Suppressor macrophage treated with lipopolysaccharide for 1 hour (primary cell): ENCODE results near the gene ATP6AP1.
A peak's percentile ranks its signal among the peaks of the same experiment; 100 is the strongest.

ENCODE experiments used
- DNase-seq, 3 donors: peaks; one replicate each; pipeline ENCODE4 v3.0.0-alpha.2; 2020 to 2022

Gene ATP6AP1

DNA sequence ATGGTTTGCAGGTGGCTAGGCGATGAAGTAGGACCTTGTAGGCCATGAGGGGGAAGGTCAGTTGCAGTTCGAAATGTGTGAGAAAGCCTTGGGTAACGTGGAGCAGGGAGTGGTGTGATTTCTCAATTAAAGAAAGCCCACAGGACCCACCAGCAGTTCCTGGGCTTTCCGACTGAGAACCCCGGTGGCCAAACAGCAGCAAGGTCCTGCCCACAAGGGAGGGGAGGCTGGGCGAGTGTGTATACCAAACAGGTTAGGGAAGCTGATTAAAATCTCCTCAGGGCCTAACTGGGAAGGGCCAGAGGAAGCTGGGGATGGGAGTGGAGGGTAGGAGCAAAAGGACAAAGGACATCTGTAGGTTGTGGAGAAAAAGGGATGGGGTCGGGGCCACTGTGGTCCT lies 2.4 kb downstream of the ATP6AP1 start:
- DNase-seq = peak; percentile 85 to 88 (median 87)

DNA sequence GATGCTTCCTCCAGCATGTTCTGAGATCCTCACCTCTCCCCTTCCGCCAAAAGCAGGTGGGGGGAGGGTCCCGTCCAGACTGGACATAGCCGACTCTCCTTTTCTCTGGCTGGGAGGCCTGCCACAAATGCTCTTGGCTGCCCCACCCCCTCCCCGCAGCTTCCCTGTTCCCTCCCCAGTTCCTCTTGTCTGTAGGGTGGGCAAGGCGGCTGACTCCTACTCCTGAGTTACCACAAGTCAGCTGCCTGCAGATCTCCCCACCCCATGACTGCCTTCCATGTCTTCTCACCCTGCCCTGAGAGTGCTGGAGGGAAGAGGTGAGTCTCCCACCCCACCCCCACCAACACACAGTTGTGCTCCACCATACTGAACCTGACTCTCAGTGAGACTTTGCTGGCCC lies 2.9 kb downstream of the ATP6AP1 start:
- DNase-seq = peak; percentile 68 to 80 (median 69)

DNA sequence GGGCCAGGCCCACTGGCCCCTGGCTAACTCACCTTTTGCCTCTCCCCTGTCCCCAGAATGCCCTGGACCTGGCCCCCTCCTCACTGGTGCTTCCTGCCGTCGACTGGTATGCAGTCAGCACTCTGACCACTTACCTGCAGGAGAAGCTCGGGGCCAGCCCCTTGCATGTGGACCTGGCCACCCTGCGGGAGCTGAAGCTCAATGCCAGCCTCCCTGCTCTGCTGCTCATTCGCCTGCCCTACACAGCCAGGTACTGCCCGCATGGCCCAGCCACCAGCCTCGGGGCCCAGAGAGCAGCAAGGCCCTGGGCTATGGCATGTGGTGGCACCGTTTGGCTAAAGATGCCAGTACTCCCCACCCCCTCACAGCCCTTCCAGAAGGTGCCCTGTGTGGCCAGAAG lies 3.7 kb downstream of the ATP6AP1 start:
- DNase-seq = no peak

DNA sequence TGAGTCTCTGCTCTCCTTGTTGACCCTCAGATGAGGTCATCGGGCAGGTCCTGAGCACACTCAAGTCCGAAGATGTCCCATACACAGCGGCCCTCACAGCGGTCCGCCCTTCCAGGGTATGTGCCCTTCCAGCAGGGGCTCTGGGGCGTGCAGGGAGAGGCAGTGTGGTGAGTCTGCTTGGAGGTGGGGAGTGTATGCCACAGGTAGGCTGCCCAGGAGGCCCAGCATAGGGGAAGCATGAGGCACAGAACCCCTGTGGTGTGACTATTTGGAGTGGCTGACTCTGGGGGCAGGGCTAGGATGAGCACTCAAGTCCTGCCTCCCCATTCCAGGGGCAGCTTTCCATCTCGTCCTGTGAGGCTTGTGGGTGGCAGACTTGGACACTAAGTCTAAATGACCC lies 5.1 kb downstream of the ATP6AP1 start:
- no peak for DNase-seq

DNA sequence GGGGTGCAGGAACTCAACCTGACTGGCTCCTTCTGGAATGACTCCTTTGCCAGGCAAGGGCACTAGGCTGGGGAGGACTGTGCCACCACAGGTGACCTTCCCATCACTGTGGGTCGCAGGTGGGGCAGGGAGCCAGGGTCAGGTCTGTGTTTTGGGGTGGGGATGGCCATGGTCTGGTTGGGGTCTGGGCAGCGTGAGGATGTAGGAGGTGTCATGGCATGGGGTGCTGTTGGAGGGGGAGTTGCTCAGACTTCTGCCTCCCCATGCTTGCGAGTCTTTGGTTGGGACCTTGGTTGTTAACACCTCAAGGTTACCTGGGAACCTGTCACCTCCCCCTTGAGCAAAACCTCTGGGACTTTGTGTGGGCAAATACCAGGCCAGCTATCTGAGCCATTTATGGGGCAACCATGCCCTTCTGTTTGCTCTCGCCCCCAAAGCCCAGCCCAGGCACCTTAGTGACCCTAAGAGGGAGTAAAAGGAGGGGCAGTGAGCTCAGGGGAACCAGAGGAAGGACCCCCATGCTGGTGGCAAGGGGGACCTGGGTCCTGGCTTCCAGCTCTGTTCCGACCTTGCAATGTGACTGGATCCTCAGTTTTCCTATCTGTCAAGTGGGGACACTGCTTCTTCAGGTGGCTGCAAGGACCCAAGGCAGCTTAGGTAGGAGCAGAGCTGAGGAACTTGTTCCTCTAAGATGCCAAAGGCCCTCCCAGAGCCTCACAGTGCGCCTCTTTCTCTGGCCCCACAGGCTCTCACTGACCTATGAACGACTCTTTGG lies 6.1 kb downstream of the ATP6AP1 start:
- no peak for DNase-seq

DNA sequence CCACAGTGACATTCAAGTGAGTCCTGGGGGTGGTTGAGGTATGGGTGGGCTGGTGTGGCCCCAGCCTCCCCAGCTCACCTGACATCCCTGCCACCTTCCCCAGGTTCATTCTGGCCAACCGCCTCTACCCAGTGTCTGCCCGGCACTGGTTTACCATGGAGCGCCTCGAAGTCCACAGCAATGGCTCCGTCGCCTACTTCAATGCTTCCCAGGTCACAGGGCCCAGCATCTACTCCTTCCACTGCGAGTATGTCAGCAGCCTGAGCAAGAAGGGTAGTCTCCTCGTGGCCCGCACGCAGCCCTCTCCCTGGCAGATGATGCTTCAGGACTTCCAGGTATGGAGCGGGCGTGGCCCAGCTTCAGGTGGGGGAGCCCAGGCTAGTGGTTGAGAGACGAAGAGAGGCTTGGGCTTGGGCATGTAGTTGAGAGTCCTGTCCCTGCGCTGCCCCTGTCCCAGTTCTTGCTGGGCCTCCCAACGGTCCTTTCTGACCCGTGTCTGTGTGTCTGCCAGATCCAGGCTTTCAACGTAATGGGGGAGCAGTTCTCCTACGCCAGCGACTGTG lies 6.8 kb downstream of the ATP6AP1 start:
- no peak for DNase-seq

DNA sequence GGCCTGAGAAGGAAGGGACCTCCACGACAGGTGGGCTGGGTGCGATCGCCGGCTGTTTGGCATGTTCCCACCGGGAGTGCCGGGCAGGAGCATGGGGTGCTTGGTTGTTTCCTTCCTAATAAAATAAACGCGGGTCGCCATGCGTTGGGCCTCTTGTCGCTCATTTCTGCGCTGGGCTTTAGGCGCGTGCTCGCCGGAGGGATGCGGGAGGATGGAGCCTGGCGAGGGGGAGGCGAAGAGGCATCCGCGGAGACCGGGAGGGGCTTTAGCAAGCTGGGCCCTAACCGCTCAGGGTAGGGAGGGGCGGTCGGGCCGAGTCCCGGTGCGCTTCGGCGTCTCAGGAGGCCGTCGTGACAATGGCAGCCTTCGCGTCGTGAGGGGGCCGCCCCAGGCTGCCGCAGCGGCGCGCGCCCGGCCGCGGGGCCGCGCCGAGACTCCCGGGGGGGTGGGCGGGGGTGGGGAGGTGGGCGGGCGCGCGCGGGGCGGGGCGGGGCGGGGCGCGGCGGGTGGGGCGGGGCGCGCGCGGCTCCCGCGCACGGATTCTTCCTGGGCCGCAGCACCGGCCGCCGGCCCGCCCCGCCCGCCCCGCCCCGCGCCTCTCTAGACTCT lies 8.0 kb downstream of the ATP6AP1 start:
- peak; percentile 44 to 81 (median 63) for DNase-seq

DNA sequence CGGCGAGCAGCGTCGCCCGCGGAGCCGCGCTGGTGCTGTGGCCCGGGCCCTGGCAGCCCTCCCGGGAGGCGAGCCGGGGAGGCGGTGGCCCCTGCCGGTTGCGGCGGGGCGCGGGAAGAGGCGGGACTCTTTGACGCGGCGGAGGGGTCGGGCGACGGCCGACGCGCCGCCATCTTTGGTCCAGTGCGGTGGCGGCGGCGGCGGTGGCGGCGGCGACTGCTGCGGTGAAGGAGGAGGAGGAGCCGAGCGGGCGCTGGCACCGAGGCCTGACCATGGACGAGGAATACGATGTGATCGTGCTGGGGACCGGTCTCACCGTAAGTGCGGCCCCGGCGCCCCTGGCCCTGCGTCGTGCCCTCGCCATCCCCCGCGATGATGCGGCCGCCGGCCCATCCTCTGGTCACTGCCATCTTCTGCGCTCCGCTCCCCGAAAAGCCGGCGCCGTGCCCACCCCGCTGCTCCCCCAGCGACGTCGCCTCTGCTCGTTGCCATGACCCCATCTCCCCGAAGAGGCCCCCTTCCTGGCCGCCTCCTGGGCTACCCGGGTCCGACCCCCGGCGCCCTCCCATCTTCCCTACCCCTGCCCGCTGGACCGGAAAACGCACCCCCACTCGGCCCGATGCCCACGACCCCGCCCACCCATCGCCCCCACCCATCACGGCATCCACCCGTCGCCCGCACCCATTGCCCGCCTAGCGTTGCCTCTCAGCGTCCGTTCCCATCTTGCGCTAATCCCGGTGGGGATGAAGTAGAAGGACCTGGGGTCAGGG lies 8.7 kb downstream of the ATP6AP1 start, which contains the start of gene GDI1:
Gene GDI1, plus strand, starts transcription at position 172 of the 770 bp plus-strand sequence. Its CDS starts 101 bp downstream, at position 273.
- peak; percentile 42 to 76 (median 60) for DNase-seq

DNA sequence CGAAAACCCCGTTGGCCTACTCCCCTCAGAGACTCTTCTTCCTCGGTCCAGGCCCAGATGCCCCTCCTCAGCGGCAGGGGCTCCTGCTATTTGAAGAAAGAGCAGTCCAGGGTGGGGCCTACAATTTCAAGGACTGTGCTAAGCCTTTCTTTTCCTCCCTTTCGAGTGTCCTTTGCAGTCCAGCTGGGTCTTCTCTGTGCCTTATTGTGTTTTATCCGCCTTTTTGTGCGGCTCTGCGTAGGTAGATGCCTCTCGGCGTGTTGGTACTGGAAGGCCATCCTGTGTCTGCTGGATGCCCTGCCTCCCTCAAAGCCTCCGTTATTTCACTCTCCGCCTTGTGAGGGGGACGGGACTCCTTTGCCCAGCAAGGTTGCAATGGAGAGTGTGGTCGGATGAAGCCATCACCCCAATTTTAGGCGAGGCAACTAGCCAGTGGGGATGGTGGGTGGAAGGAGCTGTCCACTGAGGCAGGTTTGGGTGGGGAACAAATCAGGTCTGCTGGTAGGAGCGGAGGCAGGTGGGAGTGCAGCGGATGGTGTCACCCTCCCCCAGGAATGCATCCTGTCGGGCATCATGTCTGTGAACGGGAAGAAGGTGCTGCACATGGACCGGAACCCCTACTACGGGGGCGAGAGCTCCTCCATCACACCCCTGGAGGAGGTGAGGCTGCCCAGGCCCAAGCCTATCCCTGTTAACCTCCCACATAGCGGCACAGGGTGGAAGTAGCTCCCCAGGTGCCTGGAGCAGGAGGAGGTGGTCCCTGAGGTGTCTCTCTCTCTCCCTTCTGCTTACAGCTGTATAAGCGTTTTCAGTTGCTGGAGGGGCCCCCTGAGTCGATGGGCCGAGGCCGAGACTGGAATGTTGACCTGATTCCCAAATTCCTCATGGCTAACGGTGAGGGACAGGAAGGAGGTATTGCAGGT lies 9.8 kb downstream of the ATP6AP1 start:
- DNase-seq = peak in 1 of 3 donors; percentile 8

DNA sequence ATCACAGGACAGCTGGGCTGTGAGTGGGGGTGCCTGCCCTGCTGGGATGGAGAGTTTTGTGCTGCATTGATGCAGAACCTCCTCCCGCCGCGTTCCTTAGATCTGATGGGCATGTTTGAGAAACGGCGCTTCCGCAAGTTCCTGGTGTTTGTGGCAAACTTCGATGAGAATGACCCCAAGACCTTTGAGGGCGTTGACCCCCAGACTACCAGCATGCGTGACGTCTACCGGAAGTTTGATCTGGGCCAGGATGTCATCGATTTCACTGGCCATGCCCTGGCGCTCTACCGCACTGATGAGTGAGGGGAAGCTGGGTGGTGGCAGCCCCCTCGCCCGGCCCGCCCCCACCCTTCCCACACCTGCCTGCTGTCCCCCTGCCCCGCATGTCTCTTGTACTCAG lies 11.4 kb downstream of the ATP6AP1 start:
- DNase-seq = no peak

DNA sequence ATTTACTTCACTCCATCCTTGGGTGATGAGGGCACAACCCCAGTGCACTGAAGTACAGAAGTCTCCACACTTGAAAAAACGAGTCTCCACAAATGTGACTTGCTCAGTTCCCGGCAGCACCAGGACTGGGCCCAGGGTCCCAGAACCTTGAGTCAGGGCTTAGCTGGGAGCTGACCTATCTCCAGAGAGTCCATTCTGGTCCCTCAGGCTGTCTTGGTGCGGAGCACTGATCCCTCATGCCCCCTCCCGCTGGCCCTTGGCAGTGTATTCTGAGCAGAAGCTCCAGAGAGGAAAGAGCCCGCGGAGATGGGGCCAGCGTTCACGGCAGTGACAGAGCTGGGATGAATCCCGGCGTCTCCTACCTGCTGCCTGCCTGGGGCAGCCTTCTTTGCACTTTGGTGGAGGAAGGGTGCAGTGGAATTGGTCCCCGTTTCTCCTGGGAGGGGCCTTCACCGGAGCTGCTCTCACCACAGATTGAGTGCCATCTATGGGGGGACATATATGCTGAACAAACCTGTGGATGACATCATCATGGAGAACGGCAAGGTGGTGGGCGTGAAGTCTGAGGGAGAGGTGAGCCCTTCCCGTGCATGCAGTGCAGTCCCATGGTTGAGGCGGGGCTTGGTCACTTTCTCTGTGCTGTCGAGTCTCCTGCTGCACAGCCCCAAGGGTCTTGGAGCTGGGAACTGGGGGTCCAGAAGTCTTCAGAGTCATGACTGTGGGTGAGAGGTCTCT lies 12.3 kb downstream of the ATP6AP1 start:
- DNase-seq = no peak

DNA sequence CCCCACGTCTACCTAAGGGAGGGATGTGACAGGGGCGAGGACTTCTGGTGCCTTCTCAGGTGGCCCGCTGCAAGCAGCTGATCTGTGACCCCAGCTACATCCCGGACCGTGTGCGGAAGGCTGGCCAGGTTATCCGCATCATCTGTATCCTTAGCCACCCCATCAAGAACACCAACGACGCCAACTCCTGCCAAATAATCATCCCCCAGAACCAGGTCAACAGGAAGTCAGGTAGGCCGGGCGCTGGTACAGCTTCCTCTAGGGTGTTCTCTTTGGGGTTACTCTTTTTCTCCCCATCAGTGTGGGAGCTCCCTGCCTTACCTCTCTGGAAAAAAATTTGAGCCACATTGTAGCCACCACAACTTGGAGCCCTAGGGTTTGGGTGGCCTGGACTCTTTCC lies 13.1 kb downstream of the ATP6AP1 start:
- no peak for DNase-seq

DNA sequence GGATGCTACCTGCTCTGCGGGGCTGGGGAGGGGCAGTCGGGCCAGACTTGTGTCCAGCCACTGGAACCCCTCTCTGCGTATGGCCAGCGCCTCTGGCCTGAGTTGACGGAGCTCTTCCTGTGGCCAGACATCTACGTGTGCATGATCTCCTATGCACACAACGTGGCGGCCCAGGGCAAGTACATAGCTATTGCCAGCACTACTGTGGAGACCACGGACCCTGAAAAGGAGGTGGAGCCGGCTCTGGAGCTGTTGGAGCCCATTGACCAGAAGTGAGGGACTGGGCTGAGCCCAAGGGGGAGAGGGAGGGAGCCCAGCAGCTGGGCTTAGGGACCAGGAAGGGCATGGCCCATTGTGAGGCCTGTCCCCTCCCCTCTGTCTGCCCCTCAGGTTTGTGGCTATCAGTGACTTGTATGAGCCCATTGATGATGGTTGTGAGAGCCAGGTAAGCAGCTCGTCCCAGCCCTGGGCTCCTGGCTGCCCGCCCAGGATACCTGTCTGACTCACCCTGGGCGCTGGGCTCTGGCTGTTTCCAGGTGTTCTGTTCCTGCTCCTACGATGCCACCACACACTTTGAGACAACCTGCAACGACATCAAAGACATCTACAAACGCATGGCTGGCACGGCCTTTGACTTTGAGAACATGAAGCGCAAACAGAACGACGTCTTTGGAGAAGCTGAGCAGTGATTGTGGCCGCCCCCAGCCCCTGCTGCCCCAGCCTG lies 13.7 kb downstream of the ATP6AP1 start:
- no peak for DNase-seq

DNA sequence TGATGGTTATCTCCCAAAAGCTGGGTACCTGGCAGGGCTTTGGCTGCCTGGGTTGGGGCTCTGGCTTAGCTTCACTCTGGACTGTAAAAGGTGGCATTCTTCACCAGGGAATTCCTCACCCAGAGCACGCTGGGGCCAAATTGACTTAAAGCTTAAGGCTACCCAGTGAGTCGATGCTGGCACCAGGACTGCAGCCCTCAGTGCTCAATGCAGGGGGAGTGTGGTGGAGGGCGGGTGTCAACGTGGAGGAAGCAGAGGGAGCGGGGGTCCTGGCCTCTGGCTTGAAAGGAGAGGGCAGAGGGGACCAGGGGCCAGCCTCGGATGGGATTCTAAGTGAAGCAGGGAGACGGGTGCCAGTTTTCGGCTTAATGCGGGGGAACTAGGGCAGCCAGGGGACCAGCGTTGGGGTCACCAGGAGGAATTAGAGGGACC lies 15.0 kb downstream of the ATP6AP1 start:
- DNase-seq = no peak

DNA sequence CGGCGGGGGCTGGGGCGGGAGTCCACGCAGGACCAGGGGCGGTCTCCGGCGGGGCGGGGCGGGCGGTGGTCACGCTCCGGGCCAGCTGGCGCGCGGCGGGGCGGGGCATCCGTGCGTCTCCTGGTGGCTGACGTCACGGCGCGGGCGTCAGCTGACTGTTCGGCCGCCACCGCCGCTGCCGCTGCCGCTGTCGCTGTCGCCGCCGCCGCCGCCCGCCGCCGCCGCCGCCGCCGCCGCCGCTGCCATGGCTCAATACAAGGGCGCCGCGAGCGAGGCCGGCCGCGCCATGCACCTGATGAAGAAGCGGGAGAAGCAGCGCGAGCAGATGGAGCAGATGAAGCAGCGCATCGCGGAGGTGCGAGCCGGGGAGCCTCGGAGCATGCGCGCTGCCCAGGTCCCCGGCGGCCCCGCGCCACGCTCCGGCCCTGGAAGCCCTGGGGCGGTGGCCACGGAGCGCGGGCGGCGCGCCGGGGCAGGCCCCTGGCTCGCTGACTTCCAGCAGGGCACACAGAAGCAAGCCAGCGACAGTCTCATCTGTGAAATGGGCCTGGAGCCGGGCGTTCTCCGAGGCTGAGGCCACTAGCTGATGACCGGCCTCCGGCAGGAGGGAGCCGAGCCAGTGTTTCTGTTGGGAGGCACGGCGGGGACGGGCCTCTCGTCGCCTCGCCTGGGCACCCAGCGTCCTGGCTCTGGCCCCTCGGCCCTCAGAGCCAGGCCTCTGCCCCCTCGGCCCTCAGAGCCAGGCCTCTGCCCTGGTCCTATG lies 15.7 kb downstream of the ATP6AP1 start, which contains the start of gene FAM50A:
Gene FAM50A, plus strand, starts transcription at position 150 of the 763 bp plus-strand sequence. Its CDS starts 95 bp downstream, at position 245.
- DNase-seq = peak; percentile 76 to 93 (median 87)

DNA sequence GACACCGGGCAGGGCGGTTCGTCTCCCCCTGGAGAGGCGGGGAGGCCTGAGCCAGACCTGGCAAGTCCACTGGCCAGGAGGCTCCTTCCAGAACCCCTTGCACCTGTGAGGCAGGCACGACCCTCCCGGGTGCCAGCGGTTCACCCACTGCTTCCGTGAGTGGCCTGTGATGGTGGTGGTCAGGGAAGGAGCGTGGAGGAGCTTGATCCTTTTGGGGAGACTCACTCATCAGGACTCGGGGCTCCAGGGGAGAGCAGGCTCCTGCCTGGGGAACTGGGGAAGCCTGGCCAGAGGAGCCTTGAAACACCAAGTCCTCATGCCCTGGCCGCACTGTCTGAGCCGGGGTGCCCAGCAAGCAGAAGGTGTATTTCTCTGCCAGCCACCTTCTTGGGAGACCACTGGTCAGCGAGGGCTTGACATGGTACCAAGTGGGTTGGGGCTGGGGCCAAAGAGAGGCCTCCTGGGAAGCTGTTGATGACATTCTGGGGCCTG lies 16.3 kb downstream of the ATP6AP1 start:
- no peak for DNase-seq

DNA sequence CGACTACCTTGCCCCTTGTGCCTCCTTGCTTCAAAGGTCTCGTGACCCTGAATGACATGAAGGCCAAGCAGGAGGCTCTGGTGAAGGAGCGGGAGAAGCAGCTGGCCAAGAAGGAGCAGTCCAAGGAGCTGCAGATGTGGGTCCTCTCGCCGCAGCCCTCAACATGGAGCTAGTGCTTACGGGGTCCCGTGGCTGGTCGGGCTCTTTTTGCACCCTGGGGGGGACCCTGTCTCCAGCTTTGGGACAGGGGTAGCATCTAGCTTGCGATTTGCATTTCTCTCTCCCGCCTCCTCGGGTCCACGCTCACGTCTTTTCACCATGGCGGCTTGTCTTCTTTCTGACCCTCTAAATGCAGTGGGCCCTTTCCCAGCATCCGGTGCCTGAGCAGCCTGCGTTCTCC lies 17.3 kb downstream of the ATP6AP1 start:
- no peak for DNase-seq

DNA sequence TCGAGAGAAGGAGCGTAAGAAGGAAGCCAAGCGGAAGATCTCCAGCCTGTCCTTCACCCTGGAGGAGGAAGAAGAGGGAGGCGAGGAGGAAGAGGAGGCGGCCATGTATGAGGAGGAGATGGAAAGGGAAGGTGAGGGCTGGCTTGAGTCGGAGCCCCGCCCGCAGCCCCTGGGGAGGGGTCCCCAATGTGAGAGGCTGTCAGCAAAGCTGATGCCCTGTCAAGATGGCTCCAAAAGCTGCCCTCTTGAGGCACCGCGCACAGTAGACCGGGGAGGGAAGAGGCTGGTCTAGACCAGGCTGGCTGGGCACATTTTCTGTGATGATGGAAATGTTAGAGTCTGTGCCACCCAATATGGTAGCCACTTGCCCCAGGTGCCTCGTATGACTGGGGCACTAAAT lies 18.0 kb downstream of the ATP6AP1 start:
- no peak for DNase-seq

DNA sequence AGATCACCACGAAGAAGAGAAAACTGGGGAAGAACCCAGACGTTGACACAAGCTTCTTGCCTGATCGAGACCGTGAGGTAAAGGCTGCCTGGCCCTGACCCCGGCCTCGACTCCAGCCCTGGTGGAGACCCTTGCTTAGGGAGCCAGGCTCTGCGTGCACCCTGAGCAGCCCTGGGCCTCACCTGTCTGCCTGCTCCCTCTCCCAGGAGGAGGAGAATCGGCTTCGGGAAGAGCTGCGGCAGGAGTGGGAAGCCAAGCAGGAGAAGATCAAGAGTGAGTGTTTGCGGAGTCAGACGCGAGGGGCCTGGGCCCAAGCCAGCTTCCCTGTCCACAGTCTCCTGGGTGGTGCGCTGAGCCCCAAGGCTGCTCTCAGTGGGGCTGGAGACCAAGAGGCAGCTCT lies 20.0 kb downstream of the ATP6AP1 start:
- no peak for DNase-seq

DNA sequence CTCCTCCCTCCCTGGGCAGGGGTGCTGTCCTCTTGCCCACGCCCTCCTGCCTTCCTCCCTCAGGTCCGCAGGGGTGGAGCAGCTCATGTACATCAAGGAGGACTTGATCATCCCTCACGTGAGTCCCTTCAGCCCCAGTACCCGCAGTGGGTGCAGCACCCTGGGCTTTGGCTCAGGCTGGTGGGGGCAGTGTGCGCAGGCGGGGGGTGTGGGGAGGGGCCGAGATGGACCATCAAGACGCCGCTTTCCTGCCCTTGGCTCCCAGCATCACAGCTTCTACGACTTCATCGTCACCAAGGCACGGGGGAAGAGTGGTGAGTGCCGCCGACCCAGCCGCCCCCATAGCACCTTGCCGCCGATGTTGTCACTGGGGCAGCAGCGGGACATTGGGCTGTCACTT lies 21.1 kb downstream of the ATP6AP1 start:
- DNase-seq = no peak
